Thyroid gland (tissue), 4 donors: ENCODE results near the gene FBXO31. TPM values are rescaled to one million over a fixed set of nuclear protein-coding genes. Genes with fewer than 3 reads are reported as not detected.

Experiments used
- DNase-seq, 2 donors: peaks; one replicate each; pipeline ENCODE4 v3.0.0-alpha.2; 2019
- H3K27ac ChIP-seq, 3 donors: fragments of 200-600 bp; sonication (generic); 1 replicate in 2 of 3; 2 replicates in 1 of 3; pipeline ENCODE4 v1.5.1; 2016 to 2019; ENCODE audit warnings: mild to moderate bottlenecking in 1 of 3, moderate library complexity in 1 of 3
- H3K27me3 ChIP-seq: fragments of 200-600 bp; sonication (generic); one replicate; pipeline ENCODE4 v1.5.1; 2019
- H3K36me3 ChIP-seq, 2 donors: fragments of 200-600 bp; sonication (generic); one replicate each; pipeline ENCODE4 v1.5.1; 2016 to 2019
- H3K4me1 ChIP-seq, 2 donors: fragments of 200-600 bp; sonication (generic); one replicate each; pipeline ENCODE4 v1.5.1; 2017 to 2019
- H3K4me3 ChIP-seq, 3 donors: fragments of 200-600 bp; sonication (generic); replicated peaks in 1 of 3; 1 replicate in 2 of 3; 2 replicates in 1 of 3; pipeline ENCODE4 v1.5.1; 2016; ENCODE audit warnings: mild to moderate bottlenecking in 1 of 3
- H3K9me3 ChIP-seq: fragments of 200-600 bp; sonication (generic); one replicate; pipeline ENCODE4 v1.5.1; 2017
- POLR2A ChIP-seq, 2 donors: fragments of 450-650 bp; IDR thresholded peaks; one replicate each; pipeline ENCODE4 v1.6.1; 2017; ENCODE audit warnings: antibody characterized with exemption in 2 of 2, mild to moderate bottlenecking in 2 of 2, moderate library complexity in 1 of 2
- WGBS, 2 donors: methylation state at CpG; one replicate each; pipeline ENCODE4 v1.1.5; 2017; 5-methylcytosine and 5-hydroxymethylcytosine counted together
- intact Hi-C: fragments of 100-400 bp; cut with DNase I; formaldehyde crosslinking; loops from one replicate; pipeline ENCODE4 v1.15.1; 2023
- total RNA-seq, 4 donors: library from RNA; depleted of rRNA; stranded (reverse); fragments of >200 nt; gene quantifications; one replicate each; pipeline ENCODE4 v1.2.3, GENCODE V29; 2016
- TF ChIP-seq, protein P1 (sequence below), 6 experiments: fragments of 200-600 bp in 3 of 6; fragments of 450-650 bp in 3 of 6; sonication (generic) in 3 of 6; IDR thresholded peaks; one replicate each; pipeline ENCODE4 v1.5.1; 2016 to 2019; ENCODE audit warnings: antibody characterized with exemption in 6 of 6, mild to moderate bottlenecking in 2 of 6, inconsistent platforms in 1 of 6, moderate library complexity in 1 of 6

Gene FBXO31
- total RNA-seq, 4 donors from 2014 or later: 23.8 to 62.5 (median 54.9) TPM

DNA sequence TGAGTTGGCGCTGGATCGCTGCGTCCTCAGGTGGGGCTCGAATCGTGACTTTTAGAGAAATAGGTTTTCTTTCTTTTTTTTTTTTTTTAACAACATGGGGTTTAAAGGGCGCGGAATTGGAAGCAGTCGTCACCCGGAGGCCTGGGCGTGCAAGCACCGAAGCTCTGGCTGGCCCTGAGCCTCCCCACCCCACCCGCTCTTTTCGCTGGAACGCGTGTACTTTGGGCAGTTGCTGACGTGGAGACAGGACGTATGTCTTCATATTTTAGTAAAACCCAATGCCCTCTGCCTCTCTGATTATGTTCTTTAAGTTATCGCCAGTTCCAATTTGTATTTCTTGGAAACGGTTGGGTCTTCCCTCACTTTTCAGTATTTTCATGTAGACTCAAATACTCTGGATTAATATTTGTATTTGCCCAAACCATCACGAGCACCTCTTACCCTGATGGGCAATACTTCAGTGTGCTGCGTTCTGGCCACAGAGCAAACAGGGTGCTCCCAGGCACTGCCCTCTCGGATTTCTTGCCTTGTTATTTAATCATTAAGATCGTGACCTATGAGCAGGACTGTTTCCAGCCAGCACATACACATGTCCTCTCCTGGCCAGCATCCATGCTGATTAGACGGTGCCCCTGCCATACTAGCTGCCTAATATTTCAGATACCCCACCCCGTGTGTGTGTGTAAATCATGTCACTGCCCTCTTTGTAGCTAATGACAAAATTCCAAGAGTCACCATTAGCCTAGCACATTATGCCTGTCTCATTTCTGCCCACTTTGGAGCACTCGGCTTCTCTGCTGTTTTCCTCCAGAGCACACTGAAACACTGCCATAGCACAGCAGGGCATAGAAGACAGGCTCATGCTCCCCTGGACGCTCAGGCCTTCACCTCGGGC lies 65.6 kb downstream of the FBXO31 start:
- H3K4me3 ChIP-seq: peak overlapping the region; percentile 48 to 75 (median 50)
- H3K27me3 ChIP-seq: no peaks in the 10 kb centered on the region
- no peaks in the 10 kb centered on the region for H3K36me3 ChIP-seq
- DNase-seq: peak; percentile 58 to 66
- H3K27ac ChIP-seq: peak overlapping the region; percentile 69 to 89 (median 87)
- H3K4me1 ChIP-seq: peaks cover 6 to 10% of the 10 kb centered on the region in 2 donors
- intact Hi-C loops: loop anchor here (5.0 kb wide), 1 partner anchor 64 kb away; the partner anchor contains the start of gene FBXO31
- H3K9me3 ChIP-seq: no peaks in the 10 kb centered on the region
- 7% methylated on average over 28 of the region's 28 CpGs for WGBS, 2 donors
- no peak for TF ChIP-seq POLR2A (IDR thresholded peaks at IDR 0.05)
- TF ChIP-seq, protein P1, sequence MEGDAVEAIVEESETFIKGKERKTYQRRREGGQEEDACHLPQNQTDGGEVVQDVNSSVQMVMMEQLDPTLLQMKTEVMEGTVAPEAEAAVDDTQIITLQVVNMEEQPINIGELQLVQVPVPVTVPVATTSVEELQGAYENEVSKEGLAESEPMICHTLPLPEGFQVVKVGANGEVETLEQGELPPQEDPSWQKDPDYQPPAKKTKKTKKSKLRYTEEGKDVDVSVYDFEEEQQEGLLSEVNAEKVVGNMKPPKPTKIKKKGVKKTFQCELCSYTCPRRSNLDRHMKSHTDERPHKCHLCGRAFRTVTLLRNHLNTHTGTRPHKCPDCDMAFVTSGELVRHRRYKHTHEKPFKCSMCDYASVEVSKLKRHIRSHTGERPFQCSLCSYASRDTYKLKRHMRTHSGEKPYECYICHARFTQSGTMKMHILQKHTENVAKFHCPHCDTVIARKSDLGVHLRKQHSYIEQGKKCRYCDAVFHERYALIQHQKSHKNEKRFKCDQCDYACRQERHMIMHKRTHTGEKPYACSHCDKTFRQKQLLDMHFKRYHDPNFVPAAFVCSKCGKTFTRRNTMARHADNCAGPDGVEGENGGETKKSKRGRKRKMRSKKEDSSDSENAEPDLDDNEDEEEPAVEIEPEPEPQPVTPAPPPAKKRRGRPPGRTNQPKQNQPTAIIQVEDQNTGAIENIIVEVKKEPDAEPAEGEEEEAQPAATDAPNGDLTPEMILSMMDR (IDR thresholded peaks at IDR 0.05): no peak

DNA sequence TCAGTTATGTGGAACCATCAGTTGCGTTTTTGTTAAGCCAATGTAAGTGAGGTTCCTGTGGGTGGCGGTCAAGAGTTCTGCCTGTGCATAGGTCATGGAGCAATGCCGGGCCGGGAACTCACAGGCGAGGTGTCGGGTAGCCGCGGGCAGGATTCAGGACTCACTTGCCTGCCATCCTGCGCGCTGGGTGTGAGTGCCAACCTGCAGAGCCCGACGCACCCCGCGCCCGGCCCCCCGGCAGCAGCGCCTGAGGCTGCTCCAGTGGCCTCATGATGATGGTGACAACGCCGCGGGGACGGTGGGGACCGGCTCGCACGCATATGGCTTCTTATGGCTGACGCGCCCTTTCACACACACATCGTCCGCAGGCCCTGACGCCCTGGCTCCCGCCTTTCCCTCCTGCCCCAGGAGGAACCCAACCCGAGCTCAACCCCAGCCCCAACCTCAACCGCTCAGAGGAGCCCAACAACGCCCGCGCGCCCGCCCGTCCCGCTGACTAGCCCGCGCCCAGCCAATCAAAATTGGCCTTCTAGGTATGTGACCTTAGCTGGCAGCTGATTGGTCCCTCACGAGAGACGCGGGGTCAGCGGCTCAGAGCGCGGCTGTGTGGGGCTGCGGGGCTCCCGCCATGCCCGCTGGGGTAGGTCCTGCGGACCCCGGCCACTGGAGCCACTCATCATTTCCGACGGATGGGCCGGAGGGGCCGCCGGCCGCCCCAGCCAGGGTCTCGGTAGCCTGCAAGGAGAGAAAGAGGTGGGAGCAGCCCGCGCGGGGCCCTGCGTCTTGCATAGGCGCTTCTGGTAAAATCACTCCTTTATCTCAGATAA lies 66.4 kb downstream of the FBXO31 start, which contains the start of gene C16orf95:
TSS of gene C16orf95 (minus strand) at position 470 of the 827 bp plus-strand sequence. CDS start at position 320, 150 bp downstream.
- Histone ChIP-seq H3K36me3 (no peaks in the 10 kb centered on the region), H3K27ac (peak within 1 kb of the TSS; percentile 69 to 89 (median 87)), H3K27me3 (no peaks in the 10 kb centered on the region), H3K4me3 (peak within 1 kb of the TSS; percentile 48 to 75 (median 50)), H3K4me1 (peaks cover 6 to 10% of the 10 kb centered on the region in 2 donors), H3K9me3 (no peaks in the 10 kb centered on the region)
- 0% methylated on average over 8 to 35 of the region's 64 CpGs for WGBS, 2 donors
- intact Hi-C loops: loop anchor here (5.0 kb wide), 1 partner anchor 65 kb away; the partner anchor contains the start of gene FBXO31
- DNase-seq: peak; percentile 96
- TF ChIP-seq POLR2A (IDR thresholded peaks at IDR 0.05): peak; percentile 26 to 92
- TF ChIP-seq, protein P1 (IDR thresholded peaks at IDR 0.05): peak in 5 of 6 experiments; percentile 35 to 61 (median 51)

DNA sequence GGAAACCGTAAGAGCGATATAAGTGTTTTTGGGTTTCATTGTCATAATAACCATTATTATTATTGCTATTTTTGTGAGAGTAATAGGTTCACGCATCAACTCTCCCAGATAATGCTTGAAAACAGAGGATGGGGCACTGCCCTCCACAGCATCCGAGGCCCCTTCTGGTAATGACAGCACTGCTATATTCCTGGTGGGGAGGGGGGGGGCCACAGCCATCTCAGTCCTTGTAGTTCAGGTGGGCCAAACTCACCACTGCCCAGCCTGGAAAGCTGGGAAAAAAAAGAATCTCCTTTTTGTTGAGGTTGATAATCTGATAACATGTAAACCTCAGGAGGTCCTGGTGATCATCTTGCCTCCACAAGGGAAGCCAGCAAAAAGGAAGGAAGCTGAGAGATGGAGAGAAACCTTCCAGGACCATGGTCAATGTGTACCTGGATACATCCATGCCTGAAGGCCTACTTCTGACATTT lies 67.1 kb downstream of the FBXO31 start:
- no peak for DNase-seq
- intact Hi-C loops: loop anchor here (5.0 kb wide), 1 partner anchor 66 kb away; the partner anchor contains the start of gene FBXO31
- no peaks in the 10 kb centered on the region for H3K36me3 ChIP-seq

DNA sequence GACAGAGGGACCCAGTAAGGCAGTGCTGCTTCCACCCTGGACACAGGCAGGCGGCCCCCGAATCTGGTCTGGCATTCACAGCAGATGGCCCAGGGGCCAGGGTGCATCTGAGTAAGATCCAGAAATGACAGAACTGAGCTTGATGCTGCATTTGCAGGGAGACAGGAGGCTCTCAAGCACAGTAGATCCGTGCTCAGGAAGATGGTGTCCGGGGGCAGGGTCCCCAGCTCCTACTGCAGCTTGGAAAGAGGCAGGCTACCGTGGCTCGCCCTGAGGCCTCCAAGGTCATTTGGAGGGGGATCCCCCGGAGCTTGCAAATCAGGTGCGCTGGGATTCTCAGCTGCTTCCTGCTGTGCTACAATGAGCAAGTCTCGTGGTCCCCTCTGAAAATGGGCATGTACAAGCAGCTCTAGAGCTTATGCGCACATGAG lies 68.6 kb downstream of the FBXO31 start:
- H3K27ac ChIP-seq: no peak overlapping the region
- H3K36me3 ChIP-seq: no peaks in the 10 kb centered on the region
- intact Hi-C loops: loop anchor here (5.0 kb wide), 1 partner anchor 67 kb away; the partner anchor contains the start of gene FBXO31
- H3K9me3 ChIP-seq: no peaks in the 10 kb centered on the region
- peaks cover 6 to 10% of the 10 kb centered on the region in 2 donors for H3K4me1 ChIP-seq
- no peaks in the 10 kb centered on the region for H3K27me3 ChIP-seq
- H3K4me3 ChIP-seq: no peak overlapping the region
- WGBS, 2 donors: 94 to 96% methylated on average over 8 to 10 of the region's 10 CpGs
- TF ChIP-seq, protein P1 (IDR thresholded peaks at IDR 0.05): no peak
- TF ChIP-seq POLR2A (IDR thresholded peaks at IDR 0.05): no peak
- DNase-seq: no peak

More for the DNA sequence above, 67.1 kb downstream of the FBXO31 start:
- WGBS, 2 donors: 98 to 100% methylated on average over 4 of the region's 4 CpGs
- Histone ChIP-seq H3K27me3 (no peaks in the 10 kb centered on the region), H3K4me1 (peaks cover 6 to 10% of the 10 kb centered on the region in 2 donors), H3K4me3 (peak overlapping the region in 2 of 3 donors; percentile 48 to 50), H3K27ac (peak overlapping the region; percentile 69 to 89 (median 87)), H3K9me3 (no peaks in the 10 kb centered on the region)
- TF ChIP-seq POLR2A (IDR thresholded peaks at IDR 0.05): no peak
- TF ChIP-seq, protein P1 (IDR thresholded peaks at IDR 0.05): no peak
